Measurements from ENCODE around the gene MSH3. TPM values are rescaled to one million over a fixed set of nuclear protein-coding genes. Genes with fewer than 3 reads are reported as not detected.

Gene MSH3
- total RNA-seq, 1 donor from 2014 or later = 15.4 TPM

DNA sequence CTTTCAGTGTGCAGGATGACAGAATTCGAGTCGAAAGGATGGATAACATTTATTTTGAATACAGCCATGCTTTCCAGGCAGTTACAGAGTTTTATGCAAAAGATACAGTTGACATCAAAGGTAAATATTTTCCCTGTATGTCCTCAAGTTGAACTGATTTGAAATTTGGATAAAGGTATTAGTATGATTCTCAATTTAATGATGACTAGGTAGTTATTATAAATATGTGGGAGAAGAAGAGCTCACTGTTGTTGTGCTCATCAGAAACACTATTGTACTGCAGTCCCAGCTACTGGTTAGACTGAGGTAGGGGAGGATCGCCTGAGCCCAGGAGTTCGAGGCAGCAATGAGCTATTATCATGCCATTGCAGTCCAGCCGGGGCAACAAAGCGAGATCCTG lies 71.0 kb downstream of the MSH3 start:
- TF ChIP-seq, protein P1, sequence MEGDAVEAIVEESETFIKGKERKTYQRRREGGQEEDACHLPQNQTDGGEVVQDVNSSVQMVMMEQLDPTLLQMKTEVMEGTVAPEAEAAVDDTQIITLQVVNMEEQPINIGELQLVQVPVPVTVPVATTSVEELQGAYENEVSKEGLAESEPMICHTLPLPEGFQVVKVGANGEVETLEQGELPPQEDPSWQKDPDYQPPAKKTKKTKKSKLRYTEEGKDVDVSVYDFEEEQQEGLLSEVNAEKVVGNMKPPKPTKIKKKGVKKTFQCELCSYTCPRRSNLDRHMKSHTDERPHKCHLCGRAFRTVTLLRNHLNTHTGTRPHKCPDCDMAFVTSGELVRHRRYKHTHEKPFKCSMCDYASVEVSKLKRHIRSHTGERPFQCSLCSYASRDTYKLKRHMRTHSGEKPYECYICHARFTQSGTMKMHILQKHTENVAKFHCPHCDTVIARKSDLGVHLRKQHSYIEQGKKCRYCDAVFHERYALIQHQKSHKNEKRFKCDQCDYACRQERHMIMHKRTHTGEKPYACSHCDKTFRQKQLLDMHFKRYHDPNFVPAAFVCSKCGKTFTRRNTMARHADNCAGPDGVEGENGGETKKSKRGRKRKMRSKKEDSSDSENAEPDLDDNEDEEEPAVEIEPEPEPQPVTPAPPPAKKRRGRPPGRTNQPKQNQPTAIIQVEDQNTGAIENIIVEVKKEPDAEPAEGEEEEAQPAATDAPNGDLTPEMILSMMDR (IDR thresholded peaks at IDR 0.05; ENCODE audit: insufficient read depth, low read depth, low read length) = no peak
- TF ChIP-seq EZH2 (IDR thresholded peaks at IDR 0.05; ENCODE audit: insufficient read depth, low read length) = no peak
- Histone ChIP-seq H3K4me2 (ENCODE audit: low read length) (no peak overlapping the region), H3K36me3 (ENCODE audit: insufficient read depth, low read length) (peaks cover 13% of the 10 kb centered on the region), H3K4me1 (ENCODE audit: insufficient read depth, low read length) (no peaks in the 10 kb centered on the region), H3K79me2 (ENCODE audit: insufficient read depth, low read length) (no peaks in the 10 kb centered on the region), H3K27me3 (ENCODE audit: insufficient read depth, low read length) (no peaks in the 10 kb centered on the region), H4K20me1 (ENCODE audit: insufficient read depth, low read length) (no peaks in the 10 kb centered on the region), H3K4me3 (ENCODE audit: insufficient read depth, low read depth, low read length) (no peak overlapping the region), H2AFZ (ENCODE audit: low read depth, low read length) (no peak overlapping the region), H3K9ac (ENCODE audit: low read length) (no peak overlapping the region), H3K27ac (ENCODE audit: low read depth, low read length) (no peak overlapping the region), H3K9me3 (ENCODE audit: insufficient read depth, low read depth, low read length) (no peaks in the 10 kb centered on the region)
- Mint-ChIP-seq H3K27ac (ENCODE audit: unreplicated experiment) (no peak overlapping the region), H3K9me3 (ENCODE audit: unreplicated experiment) (no peaks in the 10 kb centered on the region), H3K27me3 (ENCODE audit: low read depth, unreplicated experiment) (no peaks in the 10 kb centered on the region), H3K36me3 (ENCODE audit: low read depth, unreplicated experiment) (peaks cover 6% of the 10 kb centered on the region), H3K4me3 (ENCODE audit: unreplicated experiment) (no peak overlapping the region), H3K4me1 (ENCODE audit: low read depth, unreplicated experiment) (no peaks in the 10 kb centered on the region)
- DNase-seq (ENCODE audit: low read depth) (no peak), FAIRE-seq (no peak)

DNA sequence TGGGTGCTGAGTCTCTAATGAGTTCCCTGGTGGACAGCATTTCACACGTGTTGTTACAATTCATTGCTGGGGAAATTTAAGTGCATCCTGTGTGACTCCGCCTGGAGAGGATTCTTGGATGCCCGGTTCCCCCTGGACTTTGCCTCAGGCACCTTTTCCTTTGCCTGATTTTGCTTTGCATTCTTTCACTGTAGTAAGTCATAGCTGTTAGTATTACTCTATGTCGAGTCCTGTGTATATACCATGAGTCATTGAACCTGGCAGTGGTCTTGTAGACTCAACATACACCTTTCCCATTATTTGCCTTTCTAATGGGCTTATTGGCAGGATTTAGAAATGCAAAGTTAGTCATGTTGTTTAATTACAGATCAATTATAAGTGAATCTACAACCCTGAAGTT lies 82.3 kb downstream of the MSH3 start:
- peaks cover 10% of the 10 kb centered on the region for H3K36me3 Mint-ChIP-seq (ENCODE audit: low read depth, unreplicated experiment)
- Histone ChIP-seq H3K4me3 (ENCODE audit: insufficient read depth, low read depth, low read length) (no peak overlapping the region), H3K27me3 (ENCODE audit: insufficient read depth, low read length) (no peaks in the 10 kb centered on the region), H3K9me3 (ENCODE audit: insufficient read depth, low read depth, low read length) (no peaks in the 10 kb centered on the region), H3K79me2 (ENCODE audit: insufficient read depth, low read length) (no peaks in the 10 kb centered on the region), H3K4me1 (ENCODE audit: insufficient read depth, low read length) (no peaks in the 10 kb centered on the region), H4K20me1 (ENCODE audit: insufficient read depth, low read length) (no peaks in the 10 kb centered on the region), H3K4me2 (ENCODE audit: low read length) (no peak overlapping the region), H3K27ac (ENCODE audit: low read depth, low read length) (no peak overlapping the region), H3K36me3 (ENCODE audit: insufficient read depth, low read length) (no peaks in the 10 kb centered on the region), H3K9ac (ENCODE audit: low read length) (no peak overlapping the region), H2AFZ (ENCODE audit: low read depth, low read length) (no peak overlapping the region)
- H3K4me3 Mint-ChIP-seq (ENCODE audit: unreplicated experiment) = no peak overlapping the region
- no peak for TF ChIP-seq EZH2 (IDR thresholded peaks at IDR 0.05; ENCODE audit: insufficient read depth, low read length)
- TF ChIP-seq, protein P1 (IDR thresholded peaks at IDR 0.05; ENCODE audit: insufficient read depth, low read depth, low read length) = no peak
- FAIRE-seq = no peak
- peak; percentile 27 for DNase-seq (ENCODE audit: low read depth)
- no peaks in the 10 kb centered on the region for H3K4me1 Mint-ChIP-seq (ENCODE audit: low read depth, unreplicated experiment)
- no peaks in the 10 kb centered on the region for H3K27me3 Mint-ChIP-seq (ENCODE audit: low read depth, unreplicated experiment)
- H3K27ac Mint-ChIP-seq (ENCODE audit: unreplicated experiment) = no peak overlapping the region
- H3K9me3 Mint-ChIP-seq (ENCODE audit: unreplicated experiment) = no peaks in the 10 kb centered on the region

DNA sequence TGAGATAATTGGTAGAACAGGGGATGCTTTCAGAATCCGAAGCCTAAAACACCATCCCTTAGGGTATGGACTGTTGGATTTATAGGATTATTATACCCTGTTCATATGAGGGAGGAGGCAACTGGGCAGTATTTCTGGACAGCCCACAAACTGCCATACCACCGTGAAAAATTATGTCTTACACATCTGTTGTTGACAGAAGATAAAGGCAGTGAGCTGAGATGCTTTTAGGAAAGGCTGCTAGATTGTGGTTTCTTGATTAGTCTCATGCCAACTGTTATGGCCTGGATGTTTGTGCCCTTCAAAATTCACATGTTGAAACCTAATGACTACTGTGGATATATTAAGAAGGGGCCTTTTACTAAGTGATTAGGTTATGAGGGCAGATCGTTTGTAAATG lies 84.0 kb downstream of the MSH3 start:
- Histone ChIP-seq H3K4me1 (ENCODE audit: insufficient read depth, low read length) (no peaks in the 10 kb centered on the region), H3K9me3 (ENCODE audit: insufficient read depth, low read depth, low read length) (no peaks in the 10 kb centered on the region), H3K9ac (ENCODE audit: low read length) (no peak overlapping the region), H3K79me2 (ENCODE audit: insufficient read depth, low read length) (no peaks in the 10 kb centered on the region), H3K36me3 (ENCODE audit: insufficient read depth, low read length) (no peaks in the 10 kb centered on the region), H2AFZ (ENCODE audit: low read depth, low read length) (no peak overlapping the region), H3K27ac (ENCODE audit: low read depth, low read length) (no peak overlapping the region), H4K20me1 (ENCODE audit: insufficient read depth, low read length) (no peaks in the 10 kb centered on the region), H3K27me3 (ENCODE audit: insufficient read depth, low read length) (no peaks in the 10 kb centered on the region), H3K4me3 (ENCODE audit: insufficient read depth, low read depth, low read length) (no peak overlapping the region), H3K4me2 (ENCODE audit: low read length) (no peak overlapping the region)
- TF ChIP-seq, protein P1 (IDR thresholded peaks at IDR 0.05; ENCODE audit: insufficient read depth, low read depth, low read length) = no peak
- no peak for TF ChIP-seq EZH2 (IDR thresholded peaks at IDR 0.05; ENCODE audit: insufficient read depth, low read length)
- Mint-ChIP-seq H3K4me1 (ENCODE audit: low read depth, unreplicated experiment) (no peaks in the 10 kb centered on the region), H3K9me3 (ENCODE audit: unreplicated experiment) (no peaks in the 10 kb centered on the region), H3K27me3 (ENCODE audit: low read depth, unreplicated experiment) (no peaks in the 10 kb centered on the region), H3K4me3 (ENCODE audit: unreplicated experiment) (no peak overlapping the region), H3K27ac (ENCODE audit: unreplicated experiment) (no peak overlapping the region), H3K36me3 (ENCODE audit: low read depth, unreplicated experiment) (peaks cover 14% of the 10 kb centered on the region)
- DNase-seq (ENCODE audit: low read depth) = peak; percentile 23
- no peak for FAIRE-seq
